Right lung (tissue), 5 donors: ENCODE data around the gene LRRC4. TPM values are rescaled to one million over a fixed set of nuclear protein-coding genes. Genes with fewer than 3 reads are reported as not detected.

Experiments
- DNase-seq, 2 donors: peaks; one replicate each; pipeline ENCODE4 v3.0.0-alpha.2; 2013
- polyA plus RNA-seq, 5 donors: library from polyadenylated mRNA; unstranded; fragments of 120-200 nt; gene quantifications; one replicate each; pipeline versions ENCODE4 v1.2.1 to v1.2.3, GENCODE V29; 2013; ENCODE audit warnings: inconsistent platforms in 1 of 5, low replicate concordance in 1 of 5; ENCODE audit not compliant: insufficient read length in 5 of 5, insufficient read depth in 1 of 5

Gene LRRC4
- polyA plus RNA-seq, 5 donors = 11.6 to 18.1 (median 13.4) TPM

DNA sequence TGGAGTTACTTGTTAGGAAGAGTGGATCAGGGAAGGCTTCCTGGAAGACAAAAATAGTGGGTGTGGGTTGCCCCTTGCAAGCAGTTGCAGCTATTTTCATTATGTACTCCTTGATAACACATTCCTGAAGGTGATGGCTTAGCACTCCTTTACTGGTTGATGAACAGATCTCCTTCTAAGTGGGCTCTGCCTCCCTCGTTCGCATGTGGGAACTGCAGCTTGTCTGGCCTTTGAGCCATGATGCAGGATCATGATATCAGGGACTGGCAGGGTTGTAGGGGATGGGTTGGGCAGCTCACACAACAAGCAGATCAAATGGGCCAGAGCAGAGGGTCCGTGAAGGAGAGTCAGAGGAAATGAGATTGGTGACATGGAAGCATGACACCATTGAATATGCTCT is 28.8 kb upstream of the LRRC4 start:
- no peak for DNase-seq

- no peak for DNase-seq
Measured at GRCh38 chr7:128059143-128059988, 28.1 kb upstream of the LRRC4 start.

DNA sequence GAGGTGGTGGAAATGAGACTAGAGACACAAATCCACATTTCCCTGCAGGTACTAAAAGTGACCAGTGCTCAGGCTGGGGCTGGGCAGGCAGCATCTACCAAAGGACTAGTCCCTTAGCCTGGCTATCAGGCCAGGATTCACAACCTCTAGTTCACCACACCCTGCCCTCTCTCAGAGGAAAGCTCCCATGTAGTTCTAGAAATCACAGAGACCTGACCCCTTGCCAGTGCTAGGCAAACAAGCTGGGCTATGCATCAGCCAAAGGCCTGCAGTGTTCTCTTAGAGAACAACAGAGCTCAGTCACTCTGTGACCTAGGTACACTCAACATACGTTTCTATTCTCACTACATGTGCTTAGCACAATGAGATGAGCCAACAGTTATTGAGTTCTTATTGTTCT is 26.7 kb upstream of the LRRC4 start:
- no peak for DNase-seq

DNA sequence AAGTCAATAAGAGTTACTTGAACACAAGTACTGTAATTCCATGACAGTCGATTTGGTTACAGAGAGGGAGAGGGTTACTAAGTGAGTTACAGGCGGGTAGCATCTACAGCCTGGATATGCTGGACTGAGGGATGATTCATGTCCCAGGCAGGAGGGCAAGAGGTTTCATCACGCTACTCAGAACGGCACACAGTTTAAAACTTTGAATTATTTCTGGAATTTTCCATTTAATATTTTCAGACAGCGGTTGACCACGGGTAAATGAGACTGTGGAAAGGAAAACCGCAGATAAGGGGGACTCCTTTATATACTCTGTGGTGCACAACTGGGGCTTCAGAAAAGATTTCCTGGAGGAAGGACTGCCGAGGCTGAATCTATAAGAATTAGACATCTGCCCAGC is 25.7 kb upstream of the LRRC4 start:
- no peak for DNase-seq

DNA sequence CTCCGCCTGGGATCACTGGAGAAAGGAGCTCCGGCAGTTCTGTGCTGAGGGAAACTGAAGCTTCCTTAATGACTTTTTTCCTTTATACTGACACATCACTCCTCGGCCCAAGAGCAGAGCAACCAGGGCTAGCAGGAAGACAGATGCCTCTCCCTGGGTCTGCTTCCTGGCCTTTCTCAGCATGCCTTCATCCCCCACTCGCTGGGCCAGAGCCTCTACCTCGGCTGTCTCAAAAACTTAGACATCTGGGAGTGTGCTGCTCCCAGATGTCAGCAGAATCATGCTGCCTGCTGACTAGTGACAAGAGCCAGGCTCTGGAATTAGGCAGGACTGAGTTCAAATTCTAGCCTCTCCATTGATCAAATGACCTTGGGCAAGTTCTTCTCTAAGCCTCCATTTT is 24.4 kb upstream of the LRRC4 start:
- DNase-seq = no peak

DNA sequence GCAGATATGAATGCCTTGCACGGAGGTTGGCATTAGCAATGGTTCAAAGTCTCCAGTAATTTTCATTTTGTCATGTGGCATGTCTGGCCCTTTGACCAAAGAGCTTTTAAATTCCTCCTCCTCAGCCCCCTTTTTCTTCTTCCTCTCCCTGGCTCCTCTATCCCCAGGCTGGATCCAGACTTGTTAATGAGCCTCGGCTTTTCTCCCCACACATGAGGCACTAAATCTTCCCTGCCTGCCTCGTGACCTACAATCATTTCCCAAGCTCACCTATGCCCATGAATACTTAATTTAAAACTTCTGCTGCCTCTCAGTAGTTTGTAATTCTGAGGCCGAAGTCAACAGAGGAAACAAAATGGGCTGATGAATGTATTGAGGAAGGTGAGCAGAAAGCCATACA is 23.3 kb upstream of the LRRC4 start:
- no peak for DNase-seq

DNA sequence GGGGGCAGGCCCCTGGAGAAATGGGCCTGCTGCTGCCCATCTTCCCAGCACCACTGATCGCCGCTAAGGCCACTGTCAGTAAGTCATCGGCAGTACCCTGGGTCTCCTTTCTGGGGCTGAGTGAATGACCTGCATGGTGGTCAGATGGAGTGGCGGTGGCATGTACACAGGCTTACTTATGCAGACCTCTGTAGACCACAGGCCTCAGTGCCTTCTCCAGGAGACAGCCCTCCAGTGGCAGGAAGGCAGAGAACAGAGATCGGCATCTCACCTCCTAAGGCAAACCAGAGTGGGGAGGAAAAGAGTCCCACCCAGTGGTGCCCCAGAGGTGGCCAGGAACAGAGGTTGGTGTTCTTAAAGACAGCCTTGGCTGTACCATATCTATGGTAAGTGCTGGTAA is 22.8 kb upstream of the LRRC4 start:
- no peak for DNase-seq

DNA sequence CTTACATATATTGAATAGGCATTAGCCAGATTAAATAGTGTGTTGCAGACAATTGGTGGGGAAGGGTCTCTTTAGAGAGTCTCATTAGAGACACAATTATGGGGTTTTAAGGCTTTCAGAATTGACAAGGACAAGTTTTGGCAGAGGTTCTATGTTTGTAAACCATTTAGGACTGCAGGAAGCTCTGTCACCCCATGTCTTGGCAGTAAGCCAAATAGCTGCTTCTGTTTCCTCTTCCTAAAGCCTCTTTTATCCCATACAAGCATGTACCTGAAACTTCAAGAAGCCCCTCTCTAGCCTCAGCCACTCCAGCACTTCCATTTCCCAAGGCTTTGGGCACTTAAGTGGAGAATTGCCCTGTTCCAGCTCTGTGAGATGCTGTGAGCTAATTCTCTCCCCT is 21.8 kb upstream of the LRRC4 start:
- peak in 1 of 2 donors; percentile 34 for DNase-seq

DNA sequence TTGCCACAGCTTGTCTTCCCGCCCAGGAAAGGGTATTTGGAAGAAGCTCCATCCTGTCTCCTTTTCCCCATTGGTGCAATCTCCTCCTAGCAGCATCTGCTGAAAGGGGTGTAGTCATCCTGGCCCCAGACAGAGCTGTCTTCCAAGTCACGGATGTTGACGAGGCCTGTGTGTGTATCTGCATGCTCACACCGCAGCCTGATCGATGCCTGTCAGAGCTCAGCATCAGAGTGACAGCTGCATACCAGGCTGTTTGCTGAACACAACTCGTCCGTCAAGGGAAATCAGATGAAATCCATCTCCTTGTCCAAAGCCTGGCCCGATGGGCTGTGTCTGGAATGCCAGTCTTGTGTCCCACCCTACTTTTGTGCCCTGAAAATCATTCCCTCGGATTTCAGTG is 21.2 kb upstream of the LRRC4 start:
- DNase-seq = no peak

DNA sequence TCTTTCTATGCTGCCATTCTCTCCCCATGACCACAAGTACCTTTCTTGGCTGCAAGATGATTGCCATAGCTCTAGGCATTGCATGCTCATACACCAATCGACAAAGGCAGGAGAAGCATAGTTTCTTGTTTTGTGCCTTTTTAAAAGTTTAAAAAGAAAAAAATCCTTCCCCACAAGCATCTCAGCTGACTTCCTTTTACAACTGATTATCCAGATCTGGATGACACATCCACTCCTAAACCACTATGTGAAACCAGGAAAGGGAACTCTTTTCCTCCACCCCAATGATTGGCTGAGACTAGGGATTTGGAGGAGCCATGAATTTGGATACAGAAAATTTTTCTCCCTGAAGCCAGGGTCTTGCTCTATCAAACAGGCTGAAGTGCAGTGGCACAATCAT is 14.5 kb upstream of the LRRC4 start:
- no peak for DNase-seq

DNA sequence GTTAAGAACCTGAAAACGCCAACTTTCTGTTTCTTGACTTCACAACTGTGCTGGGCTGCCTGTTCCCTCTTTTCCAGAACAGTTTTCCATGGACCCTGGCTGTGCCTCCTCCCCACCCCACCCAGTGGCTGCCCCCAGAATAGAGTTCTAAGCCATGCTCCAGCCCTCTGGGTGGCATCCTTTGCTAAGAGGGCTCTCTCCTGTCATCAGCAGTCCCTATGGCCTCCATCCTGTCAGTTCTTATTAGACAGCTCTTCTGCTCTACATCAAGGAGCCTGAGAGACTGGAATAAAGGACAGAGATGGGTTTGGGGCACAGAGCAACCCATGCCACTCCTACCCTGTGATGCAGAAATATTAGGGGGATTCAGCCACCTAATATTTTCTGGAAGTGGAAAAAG is 13.9 kb upstream of the LRRC4 start:
- DNase-seq = no peak

DNA sequence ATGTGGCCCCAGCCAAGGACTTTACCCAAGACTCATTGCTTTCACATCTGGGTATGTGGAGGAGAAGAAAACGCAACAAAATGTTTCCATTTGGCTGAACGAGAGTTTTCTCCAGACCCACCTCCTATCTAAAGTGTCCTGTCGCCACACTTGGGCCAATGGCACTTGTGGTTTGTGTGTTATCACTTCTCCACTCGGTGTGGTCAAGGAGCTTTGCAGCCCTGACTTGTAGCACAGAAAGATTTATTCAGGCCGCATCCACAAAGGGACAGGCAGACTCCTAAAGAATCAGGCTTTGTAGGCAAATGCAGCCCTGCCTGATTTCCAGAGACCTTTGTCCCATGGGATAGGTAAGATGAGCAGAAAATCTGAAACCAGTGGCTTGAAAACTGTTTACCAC is 12.8 kb upstream of the LRRC4 start:
- no peak for DNase-seq

- DNase-seq = no peak
Measured at GRCh38 chr7:128042012-128042411, 10.8 kb upstream of the LRRC4 start.

DNA sequence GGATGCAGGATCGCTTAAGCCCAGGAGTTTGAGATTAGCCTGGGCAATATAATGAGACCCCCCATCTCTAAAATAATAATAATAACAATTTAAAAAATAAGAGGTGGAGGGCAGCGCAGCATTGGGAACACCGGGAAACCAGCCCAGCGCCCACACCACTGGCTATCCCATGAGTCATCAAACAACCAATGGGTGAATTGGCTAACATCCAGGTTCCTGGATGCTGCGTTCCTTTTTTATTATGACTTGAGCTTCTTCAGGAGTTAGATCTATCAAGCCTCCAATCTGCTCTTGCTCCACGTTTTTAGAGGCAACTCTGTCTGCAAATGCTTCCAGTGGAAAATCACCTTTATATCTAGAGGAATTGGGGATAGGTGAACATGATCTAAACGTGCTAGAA is 10.0 kb upstream of the LRRC4 start:
- DNase-seq = no peak

DNA sequence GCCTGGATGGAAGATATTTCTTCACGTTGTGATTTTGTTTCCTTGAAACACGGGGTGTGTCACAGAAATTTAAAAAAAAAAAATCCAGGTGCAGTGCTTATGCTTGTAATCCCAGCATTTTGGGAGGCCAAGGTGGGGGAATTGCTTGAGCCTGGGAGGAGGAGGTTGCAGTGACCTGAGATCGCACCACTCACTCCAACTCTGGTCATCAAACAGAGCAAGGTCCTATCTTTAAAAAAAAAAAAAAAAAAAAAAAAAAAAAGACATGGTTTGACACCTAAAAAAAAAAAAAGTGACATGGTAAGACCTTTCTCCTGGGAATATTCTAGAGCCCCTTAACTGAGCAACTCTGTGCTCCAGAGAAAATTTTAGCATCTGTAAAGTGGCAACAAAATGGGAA is 9.0 kb upstream of the LRRC4 start:
- no peak for DNase-seq

- no peak for DNase-seq
Measured at GRCh38 chr7:128039544-128039953, 8.3 kb upstream of the LRRC4 start.

- DNase-seq = no peak
Measured at GRCh38 chr7:128037880-128038619, 6.8 kb upstream of the LRRC4 start.

- no peak for DNase-seq
Measured at GRCh38 chr7:128037081-128037480, 5.8 kb upstream of the LRRC4 start.

DNA sequence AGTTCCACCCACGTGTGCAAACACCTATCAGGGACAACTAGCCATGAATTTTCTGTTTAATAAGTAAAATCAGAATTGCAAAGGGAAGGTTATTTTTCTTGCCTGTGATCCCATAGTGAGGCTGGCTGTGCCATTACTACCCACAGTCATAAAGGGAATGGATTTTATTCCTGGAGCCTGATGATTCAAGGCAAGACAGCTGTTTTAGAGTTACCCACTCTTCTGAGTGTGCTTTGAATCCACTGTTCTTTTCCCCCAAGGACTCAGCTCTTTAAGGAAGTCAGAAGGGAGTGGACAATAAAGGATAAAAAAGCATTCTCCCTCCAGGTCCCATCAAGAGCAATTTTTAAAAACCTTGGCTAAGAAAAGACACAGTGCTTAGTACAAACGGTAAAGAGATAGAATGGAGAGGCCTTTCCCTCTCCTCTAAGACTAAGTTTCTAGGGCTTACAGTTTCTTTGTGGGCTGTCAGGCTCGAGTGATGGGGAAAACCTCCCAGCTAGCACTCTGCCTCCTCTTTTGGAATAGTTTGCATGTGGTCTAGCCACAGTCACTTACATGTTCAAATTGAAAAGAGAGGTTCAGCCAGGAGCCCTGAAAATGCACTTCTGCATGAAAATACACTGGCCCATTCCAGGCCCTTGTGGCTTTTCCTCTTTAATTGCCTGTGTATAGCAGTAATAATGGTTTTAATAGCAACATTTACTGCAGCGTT is 5.1 kb upstream of the LRRC4 start:
- DNase-seq = no peak

DNA sequence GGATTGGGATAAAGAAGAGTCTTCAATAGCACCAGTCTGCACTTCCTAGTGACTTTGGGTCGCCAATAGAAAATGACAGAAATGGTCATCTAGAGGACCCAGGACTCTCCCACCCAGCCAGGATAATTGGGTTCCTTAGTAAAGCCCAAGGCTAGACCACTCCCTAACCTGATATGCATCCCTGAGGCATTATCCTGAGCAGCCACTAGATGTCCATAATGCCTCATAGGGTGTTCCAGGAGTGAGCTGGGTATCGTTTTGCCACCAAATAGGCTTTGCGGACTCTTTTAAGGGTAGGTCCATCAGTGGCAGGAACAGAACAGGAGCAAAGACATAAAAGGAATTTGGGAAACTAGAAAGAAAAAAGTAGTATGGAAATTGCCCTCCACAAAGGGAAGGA is 4.5 kb upstream of the LRRC4 start:
- no peak for DNase-seq

- DNase-seq = no peak
Measured at GRCh38 chr7:128034825-128035224, 3.6 kb upstream of the LRRC4 start.

DNA sequence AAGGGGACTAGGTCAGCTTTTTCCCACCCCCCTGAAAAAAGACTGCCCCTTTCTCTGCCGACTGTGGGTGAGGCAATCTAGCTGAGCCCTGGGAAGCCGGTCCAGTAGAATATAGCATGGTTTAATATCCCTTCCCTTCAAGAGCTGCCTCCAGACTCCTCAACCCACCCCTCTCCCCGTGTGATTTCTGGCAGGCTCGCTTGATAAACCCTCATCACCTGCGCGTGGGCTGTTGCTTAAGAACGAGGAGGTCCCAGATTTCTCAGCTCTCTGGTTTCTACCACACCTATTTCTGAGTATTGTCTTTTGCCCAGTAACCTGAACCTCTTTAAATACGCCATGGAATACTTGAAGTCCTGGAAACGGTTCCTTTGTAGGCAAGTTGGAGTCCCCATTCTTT is 2.0 kb upstream of the LRRC4 start:
- DNase-seq = peak in 1 of 2 donors; percentile 21
